Right ventricle myocardium inferior (tissue), 1 donor: Measurements from ENCODE around the gene CDADC1. TPM values are rescaled to one million over a fixed set of nuclear protein-coding genes. Genes with fewer than 3 reads are reported as not detected.

ENCODE experiments used
- ATAC-seq: fragments of 200-7000 bp; cut with Tn5 transposase; one replicate; pipeline ENCODE4 v1.9.1; 2020; ENCODE audit warnings: mild to moderate bottlenecking, moderate library complexity
- DNase-seq: peaks from one replicate; pipeline ENCODE4 v3.0.0; 2021; ENCODE audit errors: missing footprints
- intact Hi-C: fragments of 100-400 bp; cut with DNase I; formaldehyde crosslinking; loops from one replicate; pipeline ENCODE4 v1.11.0; 2022
- total RNA-seq: library from RNA; stranded (reverse); fragmentation: NEBNext Ultra II Directional; extraction: Animal tissue kit (Norgen Biotek cat#: 25700); gene quantifications from one replicate; pipeline ENCODE4 v1.2.1, GENCODE V29; 2021
- donor health status: DM: no; HTN: yes; CAD: no; lungs with severe emphysema.

Gene CDADC1
- total RNA-seq, 1 donor from 2014 or later: 9.3 TPM

DNA sequence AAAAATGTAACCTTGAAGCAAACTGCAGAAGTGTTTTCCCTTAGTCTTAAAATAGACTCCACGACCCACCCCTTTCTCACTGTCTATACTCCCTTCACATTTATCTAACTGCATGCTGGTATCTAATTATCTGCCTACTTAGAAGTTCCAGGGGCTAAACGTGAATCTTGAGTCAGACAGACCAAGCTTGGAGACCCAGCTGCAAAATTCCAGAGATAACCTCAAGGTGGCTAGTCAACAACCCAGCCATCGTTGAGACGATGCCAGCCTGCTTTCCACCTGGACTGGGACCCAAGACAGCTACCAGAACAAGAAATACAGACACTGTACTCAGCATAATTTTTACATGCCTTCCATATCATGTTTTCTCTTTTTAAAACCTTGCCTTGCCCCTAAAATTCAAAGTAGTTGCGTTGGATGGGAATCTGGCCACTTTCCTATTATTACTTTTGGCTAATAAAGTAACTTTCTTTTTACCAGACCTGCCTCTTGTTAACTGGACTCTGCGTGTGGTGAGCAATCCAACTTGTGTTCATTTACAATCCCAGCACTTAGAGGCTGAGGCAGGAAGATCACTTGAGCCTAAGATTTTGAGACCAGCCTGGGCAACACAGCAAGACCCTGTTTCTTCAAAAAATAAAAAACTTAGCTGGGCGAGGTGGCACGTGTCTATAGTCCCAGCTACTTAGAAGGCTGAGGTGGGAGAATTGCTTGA is 82.3 kb downstream of the CDADC1 start:
- intact Hi-C loops: no loop called here

DNA sequence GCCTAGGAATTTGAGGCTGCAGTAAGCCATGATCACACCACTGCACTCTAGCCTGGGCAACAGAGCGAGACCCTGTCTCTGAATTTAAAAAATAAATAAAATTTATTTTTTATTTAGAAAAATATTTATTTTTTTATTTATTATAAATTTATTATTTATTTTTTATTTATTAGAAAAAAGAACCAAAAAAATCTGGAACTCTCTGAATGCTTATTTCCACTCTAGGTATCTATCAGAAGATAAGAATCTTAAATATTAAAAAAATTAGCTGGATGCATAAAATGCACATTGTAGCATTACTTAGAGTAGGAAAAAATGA is 82.8 kb downstream of the CDADC1 start:
- DNase-seq: no peak
- ATAC-seq: no peak
- intact Hi-C loops: no loop called here

More for the DNA sequence above, 82.3 kb downstream of the CDADC1 start:
- DNase-seq (no peak), ATAC-seq (no peak)

DNA sequence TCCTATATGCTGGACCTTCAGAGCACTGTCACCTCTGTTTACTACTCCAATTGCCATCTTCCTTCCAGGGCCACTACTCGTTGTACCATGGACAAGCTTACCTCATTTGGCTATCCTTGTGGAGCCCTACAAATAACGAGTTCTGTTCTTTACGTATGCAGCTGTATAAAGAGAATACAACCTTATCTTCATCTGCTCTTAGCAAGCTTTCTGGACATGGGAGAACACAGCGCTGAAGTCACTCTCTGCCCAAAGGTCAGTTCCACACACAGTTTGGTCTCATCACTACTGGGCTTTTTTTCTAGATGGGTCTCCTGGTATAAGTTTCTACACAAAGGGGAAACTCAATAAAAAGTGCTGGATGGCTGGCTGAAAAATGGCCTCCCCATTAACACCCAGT is 88.9 kb downstream of the CDADC1 start:
- intact Hi-C loops: no loop called here
- DNase-seq (no peak), ATAC-seq (no peak)

DNA sequence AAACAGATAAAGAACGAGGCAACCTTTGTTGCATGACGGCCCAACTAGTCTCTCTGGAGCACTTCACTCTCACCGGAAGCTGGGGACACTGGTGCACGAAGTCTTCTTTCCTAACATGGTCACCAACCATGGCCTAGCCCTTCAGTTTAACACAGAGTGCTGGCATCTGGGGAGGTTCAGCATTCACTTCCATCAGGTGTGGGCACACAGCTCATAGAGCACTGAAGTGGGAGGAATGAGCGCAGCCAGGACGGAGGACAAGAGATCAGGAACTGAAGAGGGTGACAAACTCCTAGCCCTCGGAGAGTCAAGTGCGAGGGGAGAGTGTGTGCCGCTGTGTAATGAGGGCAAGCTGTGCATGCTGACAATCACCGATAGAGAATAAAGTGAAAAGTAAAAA is 92.4 kb downstream of the CDADC1 start:
- DNase-seq (no peak), ATAC-seq (no peak)
- intact Hi-C loops: no loop called here

DNA sequence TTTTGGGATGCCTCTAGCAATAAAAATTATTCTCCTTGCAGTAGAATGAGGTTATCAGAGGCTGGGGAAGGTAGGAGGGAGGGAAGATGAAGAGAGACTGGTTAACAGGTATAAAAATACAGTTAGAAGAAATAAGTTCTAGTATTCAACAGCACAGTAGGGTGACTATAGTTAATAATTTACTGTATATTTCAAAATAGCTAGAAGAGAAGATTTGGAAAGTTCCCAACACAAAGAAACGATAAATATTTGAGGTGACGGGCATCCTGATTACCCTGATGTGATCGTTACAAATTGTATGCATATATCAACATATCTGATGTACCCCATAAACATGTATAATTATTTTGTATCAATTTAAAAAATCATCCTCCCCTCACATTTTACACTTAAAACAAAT is 93.8 kb downstream of the CDADC1 start:
- intact Hi-C loops: no loop called here
- no peak for ATAC-seq

DNA sequence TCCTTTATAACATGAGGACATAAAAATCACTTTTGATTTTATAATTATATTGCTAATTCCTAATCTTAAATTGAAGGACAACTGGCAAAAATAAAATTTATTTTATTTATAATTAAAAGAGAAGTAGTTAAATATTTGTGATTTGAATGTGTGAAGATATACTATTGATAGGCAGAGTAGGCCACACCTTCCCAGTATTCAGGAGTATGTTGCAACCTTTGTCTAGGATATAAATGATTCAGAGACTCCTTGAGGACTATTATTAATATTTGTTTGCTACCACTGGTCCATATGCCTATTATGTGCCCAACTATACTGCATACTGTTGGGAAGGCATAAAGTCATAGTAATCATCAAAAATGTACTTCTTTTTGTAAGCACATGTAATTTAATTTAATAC is 94.2 kb downstream of the CDADC1 start:
- DNase-seq (no peak), ATAC-seq (no peak)
- intact Hi-C loops: no loop called here

More for the DNA sequence above, 93.8 kb downstream of the CDADC1 start:
- DNase-seq: no peak

DNA sequence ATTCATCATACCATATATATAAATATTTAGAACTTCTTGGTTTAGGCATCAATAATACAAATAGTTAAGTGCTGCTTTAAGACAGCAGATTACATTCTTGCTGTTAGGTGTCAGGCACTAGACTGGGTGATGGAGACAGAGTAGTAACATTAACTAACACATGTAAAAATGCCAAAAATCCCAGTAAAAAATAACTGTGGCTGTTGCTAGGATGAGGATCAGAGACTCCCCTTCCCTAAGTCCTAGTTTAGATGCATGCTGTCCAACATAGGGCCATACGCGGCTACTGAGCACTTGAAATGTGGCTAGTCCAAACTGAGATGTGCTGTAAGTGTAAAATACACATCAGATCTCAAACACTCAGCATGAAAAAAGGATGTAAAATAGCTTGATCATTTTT is 94.7 kb downstream of the CDADC1 start:
- DNase-seq (no peak), ATAC-seq (no peak)
- intact Hi-C loops: no loop called here

Other genes starting within 250 kb of the CDADC1 start
- gene MLNR, start 27.6 kb upstream of the CDADC1 start, total RNA-seq: not detected
- 22.1 TPM for gene CAB39L, start 196.1 kb downstream of the CDADC1 start, total RNA-seq
- gene SETDB2, start 196.3 kb downstream of the CDADC1 start, total RNA-seq: 13.1 TPM
- 20.0 TPM for gene PHF11, start 248.0 kb downstream of the CDADC1 start, total RNA-seq